Activated CD4-positive, CD25-positive, alpha-beta regulatory T cell treated with anti-CD3 and anti-CD28 coated beads, Interleukin-2, amount 50 U/mL, for 72 hours (primary cell): ENCODE measurements around the gene SPATA13.

Experiments
- DNase-seq: peaks from one replicate; pipeline ENCODE4 v3.0.0; 2021

Gene SPATA13

GRCh38 chr13:24226762-24227161, 66.2 kb downstream of the SPATA13 start:
- no peak for DNase-seq

DNA sequence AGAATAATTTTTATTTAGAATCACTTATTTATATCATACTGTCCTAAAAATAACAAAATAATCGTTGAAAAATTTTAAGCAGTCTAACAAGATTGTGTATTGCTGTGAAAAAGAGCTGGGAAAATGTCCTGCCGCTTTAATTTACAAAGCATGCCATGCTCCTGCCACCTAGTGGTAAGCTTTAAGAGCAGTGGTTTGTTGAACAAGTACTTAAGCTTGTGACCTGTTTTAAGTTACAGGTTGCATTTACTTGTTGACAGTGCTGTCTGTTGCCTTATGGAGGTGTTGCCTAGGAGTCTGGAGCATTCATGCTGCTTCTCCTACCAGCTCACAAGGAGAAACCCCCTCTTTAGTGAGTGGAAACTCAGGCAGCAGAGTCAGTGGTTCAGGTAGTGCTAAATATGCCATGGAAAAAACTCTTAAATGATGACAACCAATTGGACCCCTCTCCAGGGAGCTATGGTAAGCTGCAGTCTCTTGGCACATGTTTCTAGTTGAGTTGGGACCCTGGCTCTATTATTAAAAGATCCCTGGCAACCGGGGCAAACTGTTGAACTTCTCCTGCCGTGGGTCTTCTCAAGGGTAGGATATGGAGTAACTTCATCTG, 68.4 kb downstream of the SPATA13 start:
- DNase-seq, result no peak

DNA sequence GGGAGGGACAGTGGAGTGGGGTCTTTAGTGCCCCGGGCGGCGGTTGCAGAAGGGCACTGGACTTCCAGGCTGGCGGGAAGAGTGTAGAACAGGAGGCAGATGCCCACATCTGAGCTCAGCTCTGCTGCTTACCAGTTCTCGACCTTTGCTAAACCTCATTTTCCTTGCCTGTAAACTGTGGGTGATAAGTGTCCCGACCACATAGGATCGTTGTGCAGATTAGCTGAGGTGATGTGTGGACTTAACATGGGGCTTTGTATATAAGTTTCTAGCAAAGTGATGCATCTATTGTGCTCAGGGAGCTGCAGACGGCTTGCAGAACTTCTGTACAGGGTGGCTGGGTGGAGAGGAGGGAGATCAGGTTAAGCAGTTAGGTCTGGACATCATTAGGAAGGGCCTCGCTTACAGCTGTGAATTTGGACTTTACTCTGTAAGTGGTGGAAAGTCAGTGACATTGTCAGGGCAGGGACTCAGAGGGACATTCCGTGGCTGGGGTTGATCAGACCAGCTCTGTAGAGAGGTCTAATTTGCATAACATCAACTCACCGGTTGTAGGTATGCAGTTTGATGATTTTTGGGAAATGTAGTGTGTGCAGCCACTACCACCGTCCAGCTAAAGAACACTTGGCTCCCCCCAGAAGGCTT, 70.0 kb downstream of the SPATA13 start:
- no peak for DNase-seq

- DNase-seq, result no peak
These were observed 70.9 kb downstream of the SPATA13 start for GRCh38 chr13:24231377-24231776.

- no peak for DNase-seq
These were observed 71.5 kb downstream of the SPATA13 start for GRCh38 chr13:24232037-24232436.

- DNase-seq, result no peak
These were observed 72.0 kb downstream of the SPATA13 start for GRCh38 chr13:24232474-24232873.

- DNase-seq, result no peak
These were observed 72.9 kb downstream of the SPATA13 start for GRCh38 chr13:24233351-24233901.

GRCh38 chr13:24234200-24234915, 73.8 kb downstream of the SPATA13 start:
- no peak for DNase-seq

- DNase-seq, result no peak
These were observed 76.8 kb downstream of the SPATA13 start for GRCh38 chr13:24237356-24237755.

DNA sequence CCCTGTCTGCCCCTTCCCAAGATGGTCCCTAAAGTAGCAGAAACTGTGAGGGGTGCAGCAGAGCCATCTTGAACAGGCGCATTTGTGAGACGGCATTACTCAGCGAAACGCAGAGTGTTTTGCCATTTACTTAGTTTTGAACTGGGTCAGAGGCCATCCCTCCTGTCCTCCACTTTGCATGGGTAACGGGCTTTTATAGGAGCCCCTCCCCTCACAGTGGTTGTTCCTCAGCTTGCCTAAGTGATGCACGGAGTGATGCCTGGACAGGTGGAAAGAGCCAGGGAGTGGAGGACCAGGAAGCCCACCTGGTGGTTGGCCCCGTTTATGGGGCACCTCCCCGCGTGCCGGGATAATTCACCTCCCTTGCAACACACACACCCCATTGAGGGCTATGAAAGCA, 80.8 kb downstream of the SPATA13 start:
- no peak for DNase-seq

DNA sequence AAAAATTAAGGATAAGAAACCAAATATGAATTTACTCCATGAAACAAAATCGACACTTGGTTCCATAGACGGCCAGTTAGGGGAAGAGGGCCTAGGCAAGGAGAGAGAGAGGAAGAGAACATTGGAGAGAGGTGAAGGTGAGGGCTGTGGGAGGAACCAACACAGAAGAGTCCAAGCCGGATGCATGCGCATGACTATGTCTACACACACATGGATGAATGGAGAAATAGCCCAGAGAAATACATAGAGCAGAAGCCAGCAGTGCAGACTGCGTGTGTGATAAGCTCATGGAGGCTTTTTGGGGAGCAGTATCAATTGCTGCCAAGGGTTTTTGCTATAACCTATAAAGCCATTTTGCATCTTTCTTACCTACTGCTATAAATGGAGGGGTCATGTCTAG, 81.6 kb downstream of the SPATA13 start:
- DNase-seq, result no peak

DNA sequence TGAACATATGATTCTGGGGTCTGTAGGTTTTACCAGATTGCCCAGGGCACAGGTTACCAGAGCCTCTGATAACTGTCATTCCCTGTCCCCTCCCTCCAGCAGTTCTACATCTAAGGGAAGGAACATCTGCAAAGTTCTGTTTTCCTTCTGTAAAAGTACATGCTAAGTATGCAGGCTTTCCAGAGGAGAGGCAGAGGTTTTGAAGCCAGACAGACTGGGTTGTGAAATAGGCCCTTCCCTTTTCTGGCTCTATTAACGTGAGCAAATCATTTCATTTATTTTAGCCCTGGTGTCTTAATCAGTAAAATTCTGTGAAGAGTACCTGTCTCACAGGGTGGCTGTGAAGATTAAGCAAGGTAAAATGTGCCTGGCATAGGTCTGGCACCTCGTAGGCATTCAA, 82.8 kb downstream of the SPATA13 start:
- DNase-seq, result no peak

DNA sequence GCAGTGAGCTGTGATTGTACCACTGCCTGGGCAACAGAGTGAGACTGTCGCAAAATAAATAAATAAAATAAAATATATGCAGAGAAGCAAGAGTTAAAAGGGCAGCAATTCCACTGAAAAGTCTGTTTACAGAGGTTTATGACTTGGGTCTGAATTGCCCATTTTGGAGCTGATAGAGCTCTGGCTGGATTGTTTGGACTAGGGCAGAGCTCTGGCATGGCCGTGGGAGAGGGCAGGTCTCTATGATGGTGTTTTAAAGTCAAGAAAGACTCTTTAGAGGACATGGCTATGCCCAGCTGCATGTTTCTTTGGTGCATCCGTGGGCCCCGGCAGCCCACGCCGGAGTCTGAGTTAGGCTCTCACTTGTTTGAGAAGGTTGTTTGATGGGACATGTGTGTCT, 84.3 kb downstream of the SPATA13 start:
- no peak for DNase-seq

DNA sequence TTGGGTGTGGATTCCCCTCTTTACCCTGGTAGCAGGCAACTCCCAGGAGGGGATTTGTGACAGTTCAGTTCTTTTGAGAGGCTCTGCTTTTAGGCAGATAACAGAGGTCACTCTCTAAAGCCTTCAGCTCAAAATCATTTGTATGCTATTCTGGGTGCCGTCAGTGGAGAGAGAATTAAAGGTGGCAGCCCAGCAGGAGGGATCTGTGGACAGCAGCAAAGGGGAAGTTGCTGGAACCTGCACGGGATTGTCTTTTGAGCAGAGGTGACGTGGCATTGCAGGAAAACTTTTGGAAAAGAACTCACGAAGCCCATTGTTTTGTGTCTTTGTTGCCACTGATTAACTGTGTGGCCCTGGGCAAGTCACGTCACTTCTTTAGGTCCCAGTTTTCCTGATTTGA, 86.5 kb downstream of the SPATA13 start:
- no peak for DNase-seq

- no peak for DNase-seq
These were observed 89.1 kb downstream of the SPATA13 start for GRCh38 chr13:24249624-24250023.

- no peak for DNase-seq
These were observed 90.0 kb downstream of the SPATA13 start for GRCh38 chr13:24250376-24251057.

GRCh38 chr13:24251525-24251924, 91.0 kb downstream of the SPATA13 start:
- peak; percentile 72 for DNase-seq

GRCh38 chr13:24252136-24252535, 91.6 kb downstream of the SPATA13 start:
- DNase-seq, result no peak

GRCh38 chr13:24253520-24254145, 93.1 kb downstream of the SPATA13 start:
- no peak for DNase-seq

DNA sequence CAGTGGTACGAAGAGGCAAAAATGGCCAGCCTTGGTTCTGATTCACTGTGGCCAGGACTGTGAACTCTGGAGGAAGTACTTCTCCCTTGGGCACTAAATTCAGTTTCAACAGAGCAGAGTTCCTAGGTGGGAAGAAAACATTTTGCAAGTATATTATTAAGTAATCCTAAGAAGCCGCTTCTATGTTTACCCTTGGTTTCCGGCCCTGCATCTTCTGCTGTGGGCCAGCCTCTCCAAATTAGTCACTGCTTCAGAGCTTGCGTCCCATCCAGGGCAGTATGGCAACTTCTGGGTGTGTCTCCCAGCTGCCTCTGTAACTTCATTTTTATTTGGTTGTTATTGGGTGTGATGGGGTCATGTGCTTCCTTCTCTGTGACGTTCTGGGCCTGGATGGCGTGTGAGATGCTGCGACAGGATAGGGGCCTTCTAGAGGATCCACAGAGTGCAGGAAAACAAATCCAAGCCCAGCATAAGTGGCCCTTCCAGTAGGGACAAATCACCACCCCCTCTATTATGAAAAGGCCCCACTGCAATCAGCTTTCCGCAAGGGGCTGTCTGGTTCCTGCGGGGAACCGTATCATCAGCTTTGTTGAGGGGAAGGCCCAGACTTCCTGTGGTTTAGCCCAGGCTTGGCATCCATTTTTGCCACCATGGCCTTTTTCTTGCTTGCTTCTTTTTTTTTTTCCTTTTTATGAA, 93.8 kb downstream of the SPATA13 start:
- peak; percentile 48 for DNase-seq

DNA sequence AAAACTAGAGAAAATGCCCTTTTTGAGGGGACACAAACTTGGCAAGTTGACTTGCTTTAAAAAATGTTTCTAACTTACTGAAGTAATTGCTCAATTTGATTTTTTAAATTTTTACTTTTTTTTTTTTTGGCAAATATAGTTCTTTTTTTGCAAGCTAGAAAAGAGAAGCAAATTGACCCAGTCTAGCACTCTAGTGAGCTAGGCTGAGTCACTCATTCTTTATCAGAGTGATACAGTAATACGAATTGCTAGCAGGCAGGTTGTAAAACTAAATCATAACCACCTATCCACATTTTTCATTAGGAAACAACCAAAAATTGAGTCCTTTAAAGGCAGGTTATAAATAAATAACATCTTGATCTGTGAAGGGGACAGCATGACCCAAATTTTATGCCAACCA, 97.0 kb downstream of the SPATA13 start:
- DNase-seq, result no peak

DNA sequence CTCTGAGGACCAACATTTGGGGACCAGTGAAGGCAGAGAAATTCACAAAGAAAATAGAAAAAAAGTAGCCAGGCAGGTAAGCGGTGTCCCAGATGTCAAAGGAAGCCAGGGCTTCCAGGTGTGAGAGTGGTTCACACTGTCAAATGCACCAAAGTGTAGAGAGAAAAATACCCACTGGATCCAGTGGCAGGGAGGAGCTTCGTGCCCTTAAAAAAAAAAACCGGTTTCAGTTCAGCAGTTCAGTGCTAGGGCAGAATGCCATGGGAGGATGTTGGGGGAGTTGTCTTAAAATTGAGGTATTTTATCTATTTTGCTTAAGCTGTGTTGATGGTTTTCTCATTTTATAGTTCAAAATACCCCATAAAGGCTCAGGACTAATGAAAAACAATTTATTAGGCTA, 101.0 kb downstream of the SPATA13 start:
- DNase-seq, result no peak
